GM18517 (cell line): ENCODE measurements around the gene MISP3.
A peak's percentile ranks its signal among the peaks of the same experiment; 100 is the strongest.

Experiments
- ATAC-seq: cut with Tn5 transposase; IDR thresholded peaks from one replicate; pipeline ENCODE4 v1.9.1; 2021; ENCODE audit warnings: mild to moderate bottlenecking, moderate library complexity; ENCODE audit not compliant: unreplicated experiment

MISP3 gene

DNA sequence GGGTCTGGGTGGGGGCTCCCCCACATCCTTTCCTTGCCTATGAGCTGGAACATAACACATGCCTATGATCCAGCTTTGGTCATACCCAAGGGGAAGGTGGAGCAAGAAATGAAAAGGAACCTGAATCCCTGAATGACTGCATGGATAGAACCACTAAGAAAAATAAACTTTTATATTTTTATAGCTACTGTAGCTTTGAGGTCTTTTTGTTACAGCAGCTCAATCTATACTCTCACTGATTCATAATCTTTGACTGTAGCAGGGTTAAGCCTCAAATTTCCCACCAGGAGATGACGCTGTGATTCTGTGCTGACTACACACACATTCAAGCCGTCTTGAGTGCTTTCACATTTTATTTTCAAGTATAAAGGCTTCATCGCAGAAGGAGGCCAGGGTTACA lies 19.6 kb upstream of the MISP3 start:
- ATAC-seq: no peak

DNA sequence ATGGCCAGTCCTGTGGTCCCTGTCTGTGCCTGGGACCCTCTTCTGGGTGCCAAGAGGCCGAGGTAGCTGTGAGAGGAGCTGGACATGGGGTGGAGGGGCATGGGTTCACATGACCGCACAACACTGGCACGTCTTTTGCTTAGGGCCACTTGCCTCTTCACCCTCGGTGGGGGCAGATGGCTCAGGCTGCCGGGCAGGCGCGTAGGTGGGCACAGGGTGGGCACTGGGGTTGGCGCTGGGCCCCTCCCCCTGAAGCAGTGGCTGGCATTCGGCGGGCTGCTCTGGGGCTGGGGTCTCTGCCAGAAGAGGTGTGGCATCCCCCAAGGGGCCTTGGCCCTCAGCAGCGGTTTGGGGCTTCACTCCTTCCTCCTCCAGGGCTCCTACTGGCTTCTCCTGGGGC lies 19.1 kb upstream of the MISP3 start:
- ATAC-seq: no peak

DNA sequence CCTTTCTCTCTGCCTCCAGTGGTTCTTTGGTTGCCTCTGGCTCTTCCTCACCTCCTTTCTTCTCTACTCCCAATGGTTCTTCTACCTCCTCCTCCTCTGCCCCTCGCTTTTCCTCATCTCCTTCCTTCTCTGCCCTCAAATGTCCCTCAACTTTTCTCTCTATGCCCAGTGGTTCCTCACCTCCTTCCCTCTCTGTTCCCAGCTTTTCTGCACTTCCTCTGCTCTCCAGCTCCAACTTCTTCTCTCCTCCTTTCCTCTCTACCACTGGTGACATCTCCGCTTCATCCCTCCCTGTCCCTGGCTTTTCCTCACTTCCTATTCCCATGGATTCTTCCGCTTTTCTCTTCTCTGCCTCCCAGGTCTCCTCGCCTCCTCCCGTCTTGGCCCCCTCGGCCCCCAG lies 18.5 kb upstream of the MISP3 start:
- no peak for ATAC-seq

- ATAC-seq: no peak
Measured at GRCh38 chr19:14054721-14055120, 17.9 kb upstream of the MISP3 start.

GRCh38 chr19:14055396-14055795 lies 17.2 kb upstream of the MISP3 start:
- no peak for ATAC-seq

DNA sequence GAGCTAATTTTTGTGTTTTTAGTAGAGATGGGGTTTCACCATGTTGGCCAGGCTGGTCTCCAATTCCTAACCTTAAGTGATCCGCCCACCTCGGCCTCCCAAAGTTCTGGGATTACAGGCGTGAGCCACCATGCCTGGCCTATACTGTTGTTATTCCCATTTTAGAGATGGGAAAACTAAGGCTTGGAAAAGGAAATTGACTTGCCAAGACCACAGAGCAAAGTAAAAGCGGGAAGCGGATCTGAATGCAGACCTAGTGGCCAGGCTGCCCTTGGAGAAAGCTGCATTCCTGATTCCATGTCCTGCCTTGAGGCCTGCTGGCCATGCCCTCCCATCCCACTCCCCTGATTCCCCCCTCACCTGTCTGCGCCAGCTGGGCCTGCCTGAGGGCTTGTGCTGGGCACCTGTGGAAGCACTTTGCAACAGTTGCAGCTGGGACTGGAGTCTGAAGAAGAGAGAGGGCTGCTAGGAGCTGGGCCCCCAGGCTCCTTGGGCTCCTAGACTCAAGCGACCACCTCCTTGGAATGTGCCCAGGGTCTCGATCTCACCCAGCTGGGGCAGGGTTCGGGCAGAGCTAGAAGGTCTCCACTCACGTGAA lies 16.4 kb upstream of the MISP3 start:
- ATAC-seq: no peak

- no peak for ATAC-seq
Measured at GRCh38 chr19:14056741-14057356, 15.7 kb upstream of the MISP3 start.

- no peak for ATAC-seq
Measured at GRCh38 chr19:14058182-14059092, 14.1 kb upstream of the MISP3 start.

DNA sequence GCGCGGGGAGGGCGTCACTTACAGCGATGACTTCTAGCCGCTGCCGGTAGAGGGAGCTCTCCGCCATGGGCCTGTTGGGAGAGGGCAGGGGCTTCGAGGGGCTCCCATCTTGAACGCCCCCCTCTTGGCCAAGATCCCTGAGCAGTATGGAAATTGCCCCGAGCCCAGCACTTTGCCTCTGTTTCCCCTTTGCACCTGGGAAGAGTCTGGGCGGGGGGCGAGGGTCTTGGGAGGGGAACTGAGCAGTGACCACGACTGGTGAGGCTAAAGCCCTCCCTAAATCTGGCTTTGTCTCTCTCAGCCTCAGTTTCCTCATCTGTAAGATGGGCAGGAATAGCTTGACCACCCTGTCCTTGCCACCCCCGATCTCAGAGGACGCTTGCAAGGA lies 13.5 kb upstream of the MISP3 start:
- no peak for ATAC-seq

- no peak for ATAC-seq
Measured at GRCh38 chr19:14059652-14060155, 12.9 kb upstream of the MISP3 start.

DNA sequence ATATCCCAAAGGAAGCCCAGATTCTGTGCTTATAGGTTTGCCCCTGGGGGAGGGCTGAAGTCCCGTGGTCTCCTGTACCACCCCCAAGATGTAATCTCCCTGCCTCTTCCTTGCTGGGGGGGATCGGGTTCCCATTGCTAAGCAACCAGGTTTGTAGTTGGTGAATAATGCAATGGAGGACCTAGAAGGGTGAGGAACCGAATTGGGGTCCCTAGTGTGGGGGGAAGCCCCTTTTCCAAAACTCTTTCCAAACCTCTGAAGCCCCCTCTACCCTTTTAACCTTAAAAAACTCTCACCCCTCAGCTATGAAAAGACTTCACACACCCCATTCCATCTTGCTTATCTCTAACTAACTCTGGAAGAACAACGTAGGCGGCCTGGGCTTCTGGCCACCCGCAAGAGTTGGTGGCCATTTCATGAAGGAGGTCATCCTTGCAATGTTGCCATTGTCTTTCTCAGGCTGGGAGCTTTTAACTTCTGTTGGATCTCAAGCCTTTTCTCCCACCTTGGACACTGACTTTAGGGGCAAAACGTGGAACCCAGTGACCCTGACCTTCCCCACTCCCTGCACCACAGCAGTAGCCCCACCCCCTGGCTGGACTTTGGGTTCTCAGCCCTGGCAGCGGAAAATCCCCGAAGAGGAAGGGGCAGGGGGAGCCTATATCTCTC lies 11.4 kb upstream of the MISP3 start:
- no peak for ATAC-seq

DNA sequence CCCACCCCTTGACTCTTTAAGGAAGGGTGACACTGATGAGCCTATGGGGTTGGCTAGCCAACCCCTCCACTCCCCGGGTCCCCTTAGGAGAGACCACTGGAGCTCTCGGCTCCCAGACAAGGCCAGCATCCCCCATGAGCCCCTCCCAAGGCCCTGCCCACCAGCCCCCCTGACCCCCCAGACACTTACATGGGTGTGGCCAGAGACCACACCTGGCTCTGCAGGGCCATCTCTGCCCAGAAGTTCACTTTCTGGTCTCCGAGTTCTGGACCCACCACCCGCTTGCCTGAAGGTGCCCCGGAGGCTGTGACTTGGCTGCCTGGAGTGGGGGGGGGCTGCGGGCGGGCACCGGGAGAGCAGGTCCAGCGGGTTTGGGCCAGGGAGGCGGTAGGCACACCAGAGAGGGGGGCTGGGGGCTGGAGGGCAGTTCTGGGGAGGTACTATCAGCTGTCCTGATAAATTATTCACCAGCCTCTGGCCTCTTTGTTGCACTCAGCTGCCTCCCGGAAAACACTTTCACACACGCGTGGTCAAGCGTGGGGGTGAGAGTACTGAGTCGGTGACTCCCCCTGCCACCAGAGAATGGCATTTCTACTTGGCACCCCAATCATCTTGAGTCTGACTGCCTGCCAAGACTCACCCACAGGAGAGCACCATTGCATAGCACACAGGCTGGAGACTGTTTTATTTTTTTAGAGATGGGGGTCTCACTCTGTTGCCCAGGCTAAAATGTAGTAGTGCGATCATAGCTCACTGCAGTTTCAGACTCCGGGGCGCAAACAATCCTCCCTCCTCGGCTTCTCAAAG lies 10.6 kb upstream of the MISP3 start, which contains the start of gene PALM3:
PALM3 (minus strand) TSS at position 326 of the 807 bp plus-strand sequence; CDS start at position 230, 96 bp downstream.
- no peak for ATAC-seq

- no peak for ATAC-seq
Measured at GRCh38 chr19:14062558-14062855, 10.1 kb upstream of the MISP3 start.

- ATAC-seq: no peak
Measured at GRCh38 chr19:14063105-14063504, 9.5 kb upstream of the MISP3 start.

GRCh38 chr19:14066134-14066533 lies 6.5 kb upstream of the MISP3 start:
- ATAC-seq: no peak

DNA sequence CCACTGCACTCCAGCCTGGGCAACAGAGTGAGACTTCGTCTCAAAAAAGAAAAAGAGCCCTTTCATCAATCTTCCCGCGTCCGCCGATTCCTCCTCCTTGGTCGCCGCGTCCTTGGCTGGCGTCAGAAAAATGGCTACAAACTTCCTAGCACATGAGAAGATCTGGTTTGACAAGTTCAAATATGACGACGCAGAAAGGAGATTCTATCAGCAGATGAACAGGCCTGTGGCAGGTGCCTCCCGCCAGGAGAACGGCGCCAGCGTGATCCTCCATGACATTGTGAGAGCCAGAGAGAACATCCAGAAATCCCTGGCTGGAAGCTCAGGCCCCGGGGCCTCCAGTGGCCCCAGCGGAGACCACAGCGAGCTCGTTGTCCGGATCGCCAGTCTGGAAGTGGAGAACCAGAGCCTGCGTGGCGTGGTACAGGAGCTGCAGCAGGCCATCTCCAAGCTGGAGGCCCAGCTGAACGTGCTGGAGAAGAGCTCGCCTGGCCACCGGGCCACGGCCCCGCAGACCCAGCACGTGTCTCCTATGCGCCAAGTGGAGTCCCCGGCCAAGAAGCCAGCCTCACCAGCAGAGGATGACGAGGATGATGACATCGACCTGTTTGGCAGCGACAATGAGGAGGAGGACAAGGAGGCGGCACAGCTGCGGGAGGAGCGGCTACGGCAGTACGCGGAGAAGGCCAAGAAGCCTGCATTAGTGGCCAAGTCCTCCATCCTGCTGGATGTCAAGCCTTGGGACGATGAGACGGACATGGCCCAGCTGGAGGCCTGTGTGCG lies 2.1 kb upstream of the MISP3 start:
- no peak for ATAC-seq

- ATAC-seq: peak; percentile 47
Measured at GRCh38 chr19:14073261-14073924, 807 bp downstream of the MISP3 start.

- ATAC-seq: no peak
Measured at GRCh38 chr19:14073925-14074838, 1.6 kb downstream of the MISP3 start.
